D721Med (cell line): Measurements from ENCODE around the gene IGSF3.
"Not testable (repeated sequence)": the region's sequence is repeated elsewhere in the genome, so short reads cannot be mapped to it uniquely, and the experiment has no call there.

Experiments
- DNase-seq: peaks from one replicate; pipeline ENCODE4 v3.0.0; 2011; ENCODE audit warnings: low spot score; ENCODE audit not compliant: insufficient read length
- FAIRE-seq: peaks from 2 replicates; lab custom pipeline; 2011; peaks lifted over from hg19 to GRCh38; lab: Jason Lieb, UNC
- CTCF ChIP-seq: IDR thresholded peaks from 2 replicates; pipeline ENCODE4 v1.5.1; 2012; ENCODE audit warnings: mild to moderate bottlenecking, control low read depth; ENCODE audit not compliant: insufficient read depth; ENCODE audit errors: missing control alignments

Gene IGSF3

GRCh38 chr1:116624040-116624439 is 43.5 kb downstream of the IGSF3 start:
- DNase-seq (no peak), FAIRE-seq (no peak)
- no peak for TF ChIP-seq CTCF

- not testable (repeated sequence) for FAIRE-seq
Measured at GRCh38 chr1:116622496-116622895, 45.0 kb downstream of the IGSF3 start.

GRCh38 chr1:116621756-116622155 is 45.8 kb downstream of the IGSF3 start:
- DNase-seq, FAIRE-seq: not testable (repeated sequence)

More at GRCh38 chr1:116622496-116622895, 45.0 kb downstream of the IGSF3 start:
- DNase-seq = not testable (repeated sequence)

GRCh38 chr1:116620392-116620791 is 47.1 kb downstream of the IGSF3 start:
- FAIRE-seq, DNase-seq: not testable (repeated sequence)

GRCh38 chr1:116619106-116619505 is 48.4 kb downstream of the IGSF3 start:
- DNase-seq, FAIRE-seq: not testable (repeated sequence)

- DNase-seq, FAIRE-seq: not testable (repeated sequence)
Measured at GRCh38 chr1:116617808-116618207, 49.7 kb downstream of the IGSF3 start.

- not testable (repeated sequence) for DNase-seq, FAIRE-seq
Measured at GRCh38 chr1:116613825-116614224, 53.7 kb downstream of the IGSF3 start.

GRCh38 chr1:116609801-116610371 is 57.6 kb downstream of the IGSF3 start:
- not testable (repeated sequence) for FAIRE-seq, DNase-seq

- DNase-seq, FAIRE-seq: not testable (repeated sequence)
Measured at GRCh38 chr1:116608841-116609240, 58.7 kb downstream of the IGSF3 start.

GRCh38 chr1:116608151-116608550 is 59.4 kb downstream of the IGSF3 start:
- not testable (repeated sequence) for FAIRE-seq, DNase-seq

GRCh38 chr1:116607463-116607862 is 60.1 kb downstream of the IGSF3 start:
- DNase-seq, FAIRE-seq: not testable (repeated sequence)

GRCh38 chr1:116606067-116606466 is 61.5 kb downstream of the IGSF3 start:
- not testable (repeated sequence) for DNase-seq, FAIRE-seq

- TF ChIP-seq CTCF = no peak
- FAIRE-seq (no peak), DNase-seq (no peak)
Measured at GRCh38 chr1:116605315-116605714, 62.2 kb downstream of the IGSF3 start.

- not testable (repeated sequence) for FAIRE-seq, DNase-seq
Measured at GRCh38 chr1:116604408-116604807, 63.1 kb downstream of the IGSF3 start.

GRCh38 chr1:116603646-116604045 is 63.9 kb downstream of the IGSF3 start:
- not testable (repeated sequence) for DNase-seq, FAIRE-seq

GRCh38 chr1:116599369-116599768 is 68.2 kb downstream of the IGSF3 start:
- not testable (repeated sequence) for FAIRE-seq, DNase-seq

GRCh38 chr1:116598420-116599036 is 69.0 kb downstream of the IGSF3 start:
- DNase-seq, FAIRE-seq: not testable (repeated sequence)

GRCh38 chr1:116597388-116597787 is 70.1 kb downstream of the IGSF3 start:
- not testable (repeated sequence) for FAIRE-seq, DNase-seq
